NCI-H226 (cell line): ENCODE data around the gene KRTAP22-2.

Experiments
- DNase-seq: peaks from one replicate; pipeline ENCODE4 v3.0.0-alpha.2; 2015

KRTAP22-2 gene

DNA sequence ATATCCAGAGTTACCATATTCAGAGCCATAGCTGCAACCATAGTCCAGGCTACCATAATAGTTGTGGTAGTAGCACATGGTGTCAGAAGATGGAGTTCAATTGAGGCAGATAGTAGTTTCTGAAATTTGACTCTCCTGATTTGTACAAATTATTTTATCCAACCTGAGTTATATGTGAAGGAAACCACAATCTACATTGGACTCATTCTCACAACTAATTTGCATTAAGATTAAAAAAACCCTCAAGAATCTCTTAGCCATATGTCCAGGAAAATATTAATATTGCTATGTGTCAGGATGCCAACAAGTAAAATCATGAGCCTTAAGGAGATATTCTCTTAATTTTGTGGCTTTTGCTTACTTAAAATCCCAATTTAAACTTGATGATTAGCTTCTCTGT lies at the start of gene KRTAP22-2:
TSS of gene KRTAP22-2 (minus strand) at position 101 of the 400 bp plus-strand sequence.
- no peak for DNase-seq

DNA sequence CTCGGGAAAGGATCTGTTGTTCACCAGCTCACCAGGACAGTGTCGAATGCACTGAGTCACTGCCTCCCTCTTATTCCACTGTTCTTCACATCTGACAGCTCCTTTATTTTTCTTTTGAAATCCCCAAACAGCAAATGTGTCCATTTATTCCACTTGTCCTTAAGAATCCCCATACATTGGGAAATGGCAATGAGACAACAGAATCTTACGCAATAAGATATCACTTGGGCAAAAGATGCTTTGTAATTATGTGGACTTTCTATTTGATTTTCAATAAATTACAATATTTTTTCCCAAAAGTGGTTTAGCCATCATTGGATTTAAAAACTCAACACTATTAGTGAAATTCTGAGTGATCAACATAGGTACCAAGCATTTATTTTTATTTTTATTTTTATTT lies 48.5 kb upstream of the KRTAP22-2 start:
- no peak for DNase-seq

DNA sequence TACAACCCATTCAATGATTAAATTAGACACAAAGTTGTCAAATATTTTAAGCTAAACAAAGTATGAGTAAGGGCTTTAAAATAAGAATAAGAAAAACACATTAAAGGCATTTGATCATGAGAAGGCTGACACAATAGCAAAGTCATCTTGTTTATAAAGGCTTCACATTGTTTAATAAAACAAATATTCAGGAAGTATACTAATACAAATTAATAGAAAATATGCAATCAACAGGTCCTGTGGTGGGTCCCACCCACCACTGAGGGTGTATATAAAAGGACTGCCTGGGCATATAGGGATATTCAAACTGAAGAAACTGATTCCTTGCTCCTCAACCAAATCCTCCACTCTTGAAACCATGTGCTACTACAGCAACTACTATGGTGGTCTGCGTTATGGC lies 44.7 kb upstream of the KRTAP22-2 start, which contains the start of gene KRTAP20-2:
TSS of gene KRTAP20-2 (plus strand) at position 301 of the 400 bp plus-strand sequence. CDS start at position 359, 58 bp downstream.
- no peak for DNase-seq

GRCh38 chr21:30629200-30629599 lies 39.0 kb upstream of the KRTAP22-2 start:
- peak; percentile 81 for DNase-seq

GRCh38 chr21:30628109-30628508 lies 37.9 kb upstream of the KRTAP22-2 start:
- no peak for DNase-seq

DNA sequence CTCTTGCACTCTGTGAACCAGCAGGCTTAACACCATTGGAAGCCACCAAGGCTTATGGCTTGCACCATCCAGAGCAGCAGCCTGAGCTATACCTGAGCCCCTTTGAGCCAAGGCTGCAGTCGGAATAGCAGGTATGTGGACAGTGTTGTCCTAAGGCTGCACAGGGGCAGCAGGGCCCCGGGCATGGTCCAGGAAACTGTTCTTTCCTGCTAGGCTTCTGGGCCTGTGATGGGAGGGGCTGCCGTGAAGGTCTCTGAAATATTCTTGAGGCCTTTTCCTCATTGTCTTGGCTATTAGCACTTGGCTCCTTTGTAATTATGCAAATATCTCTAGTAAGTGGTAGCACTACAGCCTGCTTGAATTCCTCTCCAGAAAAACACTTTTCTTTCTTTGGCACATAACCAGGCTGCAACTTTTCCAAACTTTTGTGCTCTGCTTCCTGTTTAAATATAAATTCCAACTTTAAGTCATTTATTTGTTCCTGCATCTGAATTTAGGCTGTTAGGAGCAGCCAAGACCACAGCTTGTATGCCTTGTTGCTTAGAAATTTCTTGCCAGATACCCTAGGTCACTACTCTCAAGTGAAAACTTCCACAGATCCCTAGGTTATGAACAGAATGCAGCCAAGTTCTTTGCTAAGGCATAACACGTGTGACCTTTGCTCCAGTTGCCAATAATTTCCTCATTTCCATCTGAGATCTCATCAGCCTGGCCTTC lies 35.4 kb upstream of the KRTAP22-2 start:
- DNase-seq = no peak

DNA sequence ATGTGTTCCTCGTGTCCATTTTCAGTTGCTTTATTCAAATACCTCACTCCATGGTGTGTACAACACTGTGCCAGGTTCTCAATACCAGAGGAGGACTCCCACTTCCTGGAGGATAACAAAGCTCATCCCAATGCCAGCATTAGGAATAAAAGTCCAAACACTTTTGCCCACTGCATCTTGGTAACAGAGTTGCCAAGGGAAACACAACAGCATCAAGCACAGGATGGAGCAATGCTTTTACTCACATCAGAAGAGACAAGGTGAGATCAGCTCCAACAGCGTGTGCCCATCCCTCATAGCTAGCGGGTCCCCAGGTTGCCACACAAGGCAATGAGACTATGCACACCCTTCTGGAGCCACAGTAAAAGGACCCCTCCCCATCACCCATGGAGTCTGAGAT lies 33.2 kb upstream of the KRTAP22-2 start:
- peak; percentile 59 for DNase-seq

- no peak for DNase-seq
These were observed 30.3 kb upstream of the KRTAP22-2 start, which contains the start of gene KRTAP20-4 for GRCh38 chr21:30620522-30620921. Gene KRTAP20-4, plus strand, starts transcription at chr21:30620627.

- no peak for DNase-seq
These were observed 29.9 kb upstream of the KRTAP22-2 start for GRCh38 chr21:30620080-30620479.

- DNase-seq = no peak
These were observed 25.9 kb upstream of the KRTAP22-2 start, which contains the start of gene KRTAP20-1 for GRCh38 chr21:30616125-30616524. Gene KRTAP20-1, plus strand, starts transcription at chr21:30616425. Its CDS starts 30 bp downstream, at chr21:30616455.

DNA sequence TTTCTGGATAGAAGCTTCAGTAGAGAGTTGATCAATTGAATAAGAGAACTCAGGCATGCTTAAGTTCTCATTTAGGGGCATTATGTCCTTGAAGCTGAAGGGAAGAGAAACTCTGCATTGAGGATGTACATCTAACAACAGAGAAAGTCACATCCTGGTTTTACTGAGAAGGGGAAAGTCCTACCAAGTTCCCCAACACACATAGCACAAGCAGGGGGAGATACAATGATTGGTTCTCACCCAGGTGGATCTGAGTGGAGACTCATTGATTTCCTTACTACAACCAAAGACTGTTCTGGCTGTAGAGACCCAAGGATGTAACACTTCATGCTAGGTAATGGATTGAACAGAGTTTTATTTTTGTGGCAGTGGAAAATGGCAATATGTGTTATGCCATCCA lies 25.0 kb upstream of the KRTAP22-2 start:
- DNase-seq = no peak

GRCh38 chr21:30613836-30614235 lies 23.6 kb upstream of the KRTAP22-2 start, which contains the start of gene KRTAP6-1:
Gene KRTAP6-1, minus strand, starts transcription at chr21:30613930. Its CDS starts 26 bp downstream, at chr21:30613904.
- no peak for DNase-seq

- DNase-seq = no peak
These were observed 21.9 kb upstream of the KRTAP22-2 start for GRCh38 chr21:30612132-30612531.

DNA sequence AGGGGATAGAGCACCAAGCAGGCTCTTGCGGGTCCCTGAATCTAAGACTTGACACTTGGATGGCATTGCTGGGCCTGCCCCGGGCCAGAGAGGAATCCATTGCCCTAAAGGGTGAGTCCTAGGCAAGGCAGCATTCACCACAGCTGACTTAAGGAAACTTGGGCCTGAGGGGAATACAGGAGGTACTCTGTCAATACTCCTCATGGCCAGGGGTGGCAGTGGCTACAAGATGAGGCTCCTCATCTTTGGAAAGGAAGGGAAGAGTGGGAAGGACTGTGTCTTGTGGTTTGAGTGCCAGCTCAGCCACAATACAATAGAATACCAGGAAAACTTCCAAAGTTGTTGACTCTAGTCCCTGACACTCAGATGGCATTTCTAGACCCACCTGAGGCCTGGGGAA lies 15.8 kb upstream of the KRTAP22-2 start:
- no peak for DNase-seq

DNA sequence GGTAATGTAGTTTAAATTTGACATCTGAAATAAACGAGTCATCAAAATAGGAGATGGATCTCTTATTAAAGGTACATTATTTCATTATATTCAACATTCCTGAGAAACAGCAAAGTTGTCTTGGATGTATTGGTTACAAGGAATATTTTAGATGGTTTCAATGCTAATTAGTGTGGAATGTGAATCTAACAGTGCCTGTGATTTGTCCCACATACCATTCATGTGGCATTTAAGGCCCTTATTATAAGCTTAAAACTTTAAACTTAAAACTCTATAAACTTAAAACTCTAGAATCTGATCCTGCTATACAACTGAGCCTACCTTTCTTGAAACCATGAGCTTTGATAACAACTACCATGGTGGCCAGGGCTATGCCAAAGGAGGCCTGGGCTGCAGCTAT lies 10.6 kb upstream of the KRTAP22-2 start, which contains the start of gene KRTAP22-1:
TSS of gene KRTAP22-1 (plus strand) at position 301 of the 400 bp plus-strand sequence.
- DNase-seq = no peak

DNA sequence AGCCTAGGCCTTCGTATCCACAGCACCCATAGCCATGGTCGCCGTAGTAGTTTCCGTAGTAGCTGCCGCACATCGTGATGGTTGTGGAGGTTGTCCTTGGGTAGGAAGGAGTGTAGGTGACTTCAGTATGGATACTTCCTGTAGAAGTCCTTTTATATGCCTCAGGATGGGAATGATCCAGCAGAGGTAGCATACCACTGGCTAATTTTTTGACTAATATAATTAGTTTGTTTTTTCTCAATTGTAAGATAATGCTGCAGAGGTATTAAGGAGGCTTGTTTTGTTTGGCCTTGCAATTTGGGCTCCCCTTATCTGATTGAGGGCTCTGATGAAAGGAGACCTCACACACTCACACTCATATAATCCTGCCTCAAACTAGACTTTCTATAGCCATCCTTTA lies 8.6 kb upstream of the KRTAP22-2 start, which contains the start of gene KRTAP6-2:
TSS of gene KRTAP6-2 (minus strand) at position 101 of the 400 bp plus-strand sequence. CDS start at position 73, 28 bp downstream.
- no peak for DNase-seq

DNA sequence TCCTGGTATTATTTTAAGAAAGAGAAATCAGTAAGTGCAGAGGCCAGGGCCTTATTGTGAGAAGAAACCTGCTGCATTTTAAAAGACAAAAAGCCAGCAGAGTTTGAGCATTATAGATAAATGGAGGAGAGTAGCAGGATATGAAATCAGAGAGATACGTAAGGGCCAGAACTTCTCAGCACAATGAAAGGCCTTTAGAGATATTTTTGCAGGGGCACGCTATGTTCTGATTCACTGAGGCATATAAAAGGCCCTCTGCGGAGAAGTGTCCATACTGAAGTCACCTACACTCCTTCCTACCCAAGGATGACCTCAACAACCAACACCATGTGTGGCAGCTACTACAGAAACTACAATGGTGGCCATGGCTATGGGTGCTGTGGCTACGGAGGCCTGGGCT lies 1.9 kb upstream of the KRTAP22-2 start, which contains the start of gene KRTAP6-3:
TSS of gene KRTAP6-3 (plus strand) at position 301 of the 400 bp plus-strand sequence. CDS start at position 307, 6 bp downstream.
- DNase-seq = no peak

GRCh38 chr21:30582870-30583269 lies 7.3 kb downstream of the KRTAP22-2 start:
- DNase-seq = no peak

DNA sequence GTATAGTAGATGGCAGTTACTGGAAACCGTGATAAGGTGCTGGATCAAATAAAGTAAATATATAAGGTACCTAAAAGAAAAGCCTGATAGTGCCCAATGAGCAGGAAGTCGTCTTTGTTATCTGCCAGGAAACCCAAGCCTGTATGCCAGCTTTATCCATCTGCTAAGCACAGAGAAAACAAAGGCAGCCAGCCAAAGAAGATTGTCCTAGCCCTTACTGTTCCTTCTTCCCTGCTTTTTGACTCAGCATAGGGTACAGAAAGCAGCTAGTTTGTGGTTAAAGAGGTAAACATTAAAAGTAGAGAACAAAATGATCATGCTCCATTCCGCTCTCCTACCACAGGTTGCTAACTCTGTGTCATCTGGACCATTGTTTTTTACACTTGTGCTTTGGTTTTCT lies 10.1 kb downstream of the KRTAP22-2 start:
- no peak for DNase-seq

GRCh38 chr21:30579346-30579745 lies 10.9 kb downstream of the KRTAP22-2 start:
- no peak for DNase-seq

DNA sequence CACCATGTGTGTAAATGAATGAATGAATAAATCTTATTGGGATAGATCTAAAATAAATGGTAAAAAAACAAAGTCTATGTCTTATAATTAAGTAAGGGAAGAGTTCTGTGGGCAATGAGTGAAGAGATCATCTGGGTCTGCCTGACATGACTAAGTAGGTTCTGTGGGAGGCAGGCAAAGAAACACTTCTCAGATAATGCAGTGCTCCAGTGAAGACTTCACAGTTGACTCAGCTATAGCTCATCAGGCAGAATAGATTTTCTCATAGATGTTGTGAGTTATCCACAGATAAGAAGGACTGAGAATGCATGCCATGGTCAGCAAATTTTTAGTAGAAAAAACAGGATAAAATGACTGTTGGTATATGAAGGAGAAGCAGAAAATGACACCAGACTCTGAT lies 12.4 kb downstream of the KRTAP22-2 start:
- DNase-seq = peak; percentile 71

DNA sequence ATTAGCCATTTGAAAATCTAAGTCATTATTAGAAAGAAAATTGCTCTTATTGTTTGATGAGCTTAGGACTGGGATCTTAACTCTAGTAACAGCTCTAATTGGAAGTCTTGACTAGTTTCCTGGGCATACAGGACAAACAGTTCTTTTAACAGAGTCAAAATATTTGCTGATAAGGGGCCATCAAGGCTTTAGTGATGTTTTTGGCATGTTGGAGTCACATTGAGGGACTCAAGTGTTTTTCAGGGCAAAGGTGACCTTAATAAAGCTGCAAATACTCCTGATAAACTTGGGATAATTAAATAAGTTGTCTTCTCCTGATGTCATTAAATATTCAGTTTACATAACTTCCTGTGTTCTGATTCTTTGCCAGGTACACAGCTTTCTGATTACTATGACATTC lies 22.6 kb downstream of the KRTAP22-2 start:
- DNase-seq = no peak

GRCh38 chr21:30563630-30564029 lies 26.6 kb downstream of the KRTAP22-2 start:
- no peak for DNase-seq

DNA sequence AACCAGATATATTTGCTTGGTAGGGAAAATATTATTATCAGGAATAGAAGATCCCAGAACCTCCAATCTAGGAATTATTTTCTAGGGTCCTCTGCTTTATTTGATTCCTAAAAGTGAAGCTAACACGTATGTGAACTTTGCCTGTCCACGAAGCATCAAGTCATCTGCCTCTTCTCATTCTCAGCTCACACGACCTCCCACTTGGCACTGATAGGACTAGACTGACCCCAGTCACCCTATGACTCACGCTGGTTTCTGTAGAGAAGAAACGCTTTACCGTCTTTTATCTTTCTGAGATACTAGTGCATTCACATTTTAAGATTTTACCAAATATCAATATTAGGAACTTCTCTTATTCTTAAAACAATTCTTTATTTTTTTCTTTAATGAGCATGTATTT lies 27.1 kb downstream of the KRTAP22-2 start:
- no peak for DNase-seq
